ENCODE results near the gene DDX59. TPM values are rescaled to one million over a fixed set of nuclear protein-coding genes. Genes with fewer than 3 reads are reported as not detected.
A peak's percentile ranks its signal among the peaks of the same experiment; 100 is the strongest.
"Not testable (repeated sequence)": the region's sequence is repeated elsewhere in the genome, so short reads cannot be mapped to it uniquely, and the experiment has no call there.

The DDX59 gene
- total RNA-seq, 1 donor from 2014 or later = 12.7 TPM

DNA sequence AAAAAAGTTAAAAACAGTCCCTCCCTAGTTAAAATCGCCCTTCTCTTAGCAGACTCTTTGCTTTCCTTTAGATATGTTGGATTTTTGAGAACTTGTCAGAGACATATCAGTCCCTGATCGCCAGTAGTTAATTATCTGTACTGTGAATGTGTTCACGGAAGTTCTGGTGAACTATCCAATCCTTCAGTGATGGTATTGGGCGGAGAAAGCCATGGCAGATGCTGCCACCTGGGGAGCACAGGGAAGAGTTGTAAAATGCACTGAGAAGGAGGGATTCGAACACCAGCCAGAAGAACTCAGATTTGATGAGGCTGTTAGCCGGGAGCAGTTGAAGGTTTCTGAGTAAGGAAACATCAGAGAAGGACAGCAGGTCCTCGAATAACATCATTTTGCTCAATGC, 31.6 kb downstream of the DDX59 start:
- no peak for ATAC-seq
- intact Hi-C loops (cut with DNase I) = no loop called here
- no peak for DNase-seq (ENCODE audit: missing footprints)

DNA sequence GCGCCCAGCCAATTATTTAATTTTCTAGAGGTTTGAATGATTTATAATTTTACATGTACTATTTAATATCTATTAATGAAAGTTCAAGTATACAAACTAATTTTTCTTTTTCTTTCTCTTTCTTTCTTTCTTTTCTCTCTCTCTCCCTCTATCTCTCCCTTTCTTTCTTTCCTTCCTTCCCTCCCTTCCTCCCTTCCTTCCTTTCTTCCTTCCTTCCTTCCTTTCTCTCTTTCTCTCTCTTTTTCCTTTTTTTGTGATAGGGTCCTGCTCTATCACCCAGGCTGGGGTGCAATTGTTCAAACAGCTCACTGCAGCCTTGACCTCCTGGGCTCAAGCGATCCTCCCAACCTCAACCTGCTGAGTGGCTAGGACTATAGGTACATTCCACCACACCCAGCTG, 33.0 kb downstream of the DDX59 start:
- intact Hi-C loops (cut with DNase I) = no loop called here
- no peak for DNase-seq (ENCODE audit: missing footprints)
- ATAC-seq = no peak

DNA sequence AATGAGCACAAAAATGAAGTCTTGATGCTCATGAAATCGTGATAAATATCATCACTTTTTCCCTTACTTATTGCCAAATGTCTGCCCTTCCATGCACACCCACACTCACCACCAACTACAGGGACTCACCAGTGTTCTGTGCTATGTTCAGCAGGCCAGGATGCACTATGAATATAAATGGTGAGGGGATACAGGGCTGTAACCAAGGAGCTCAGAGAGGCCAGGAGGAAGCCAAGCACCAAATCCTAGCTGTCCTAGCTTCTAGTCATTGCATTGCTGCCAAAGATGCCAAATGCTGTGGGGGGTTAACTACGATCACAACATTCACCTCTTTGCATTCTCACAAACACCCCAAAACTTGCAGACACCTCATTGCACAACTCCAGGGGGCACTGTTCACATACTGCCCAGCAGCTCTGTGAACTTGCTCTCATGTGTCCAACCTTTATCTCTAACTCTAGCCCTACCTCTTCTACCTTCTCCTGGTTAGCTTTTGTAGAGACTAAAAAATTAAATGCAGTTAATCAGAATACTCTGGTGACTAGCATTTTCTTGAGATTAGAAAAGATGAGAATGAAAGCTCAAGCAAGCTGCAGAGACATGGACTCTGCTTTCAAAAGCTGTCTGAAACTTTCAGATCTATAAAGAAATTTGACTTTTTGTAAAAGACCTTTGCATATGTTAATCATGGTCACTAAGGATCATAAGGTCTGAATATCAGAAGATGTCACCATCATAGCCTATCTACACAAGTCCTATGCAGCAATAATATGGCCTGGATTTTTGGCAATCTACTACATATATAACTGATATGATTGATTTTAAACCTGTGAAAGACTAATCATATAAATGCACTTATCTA, 35.2 kb downstream of the DDX59 start:
- ATAC-seq = no peak
- intact Hi-C loops (cut with DNase I) = no loop called here
- no peak for DNase-seq (ENCODE audit: missing footprints)

DNA sequence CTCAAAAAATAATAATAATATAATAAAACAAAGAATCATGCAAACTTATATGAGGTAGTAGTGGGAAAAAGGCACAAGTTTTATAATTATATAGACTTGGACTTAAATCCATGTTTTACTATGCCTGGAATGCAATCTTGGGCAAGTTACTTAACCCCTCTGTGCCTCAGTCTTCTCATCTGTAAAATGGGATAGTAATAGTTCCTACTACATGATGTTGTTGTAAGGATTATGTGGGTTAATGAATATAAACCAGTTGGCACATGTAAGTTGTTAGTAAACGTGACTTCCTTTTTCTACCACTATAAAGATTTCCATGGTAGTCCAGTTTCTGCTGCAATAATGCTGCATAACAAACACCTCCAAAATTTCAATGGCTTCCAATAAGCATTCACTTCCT, 38.3 kb downstream of the DDX59 start:
- no peak for ATAC-seq

DNA sequence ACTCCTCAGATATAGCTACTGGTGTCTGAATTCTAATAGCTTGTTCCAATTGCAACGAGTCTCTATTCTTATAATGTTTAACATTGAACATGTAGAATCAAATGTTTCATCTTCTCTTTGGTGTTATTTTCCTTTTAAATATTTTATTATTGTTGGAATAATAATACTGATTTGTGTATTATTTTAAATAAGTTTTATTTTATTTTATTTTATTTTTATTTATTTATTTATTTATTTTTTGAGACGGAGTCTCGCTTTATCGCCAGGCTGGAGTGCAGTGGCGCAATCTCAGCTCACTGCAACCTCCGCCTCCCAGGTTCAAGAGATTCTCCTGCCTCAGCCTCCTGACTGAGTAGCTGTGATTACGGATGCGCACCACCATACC, 39.2 kb downstream of the DDX59 start:
- ATAC-seq; intact Hi-C loops (cut with DNase I); DNase-seq (ENCODE audit: missing footprints): not testable (repeated sequence)

More for the DNA sequence above, 38.3 kb downstream of the DDX59 start:
- no peak for DNase-seq (ENCODE audit: missing footprints)
- intact Hi-C loops (cut with DNase I) = no loop called here

DNA sequence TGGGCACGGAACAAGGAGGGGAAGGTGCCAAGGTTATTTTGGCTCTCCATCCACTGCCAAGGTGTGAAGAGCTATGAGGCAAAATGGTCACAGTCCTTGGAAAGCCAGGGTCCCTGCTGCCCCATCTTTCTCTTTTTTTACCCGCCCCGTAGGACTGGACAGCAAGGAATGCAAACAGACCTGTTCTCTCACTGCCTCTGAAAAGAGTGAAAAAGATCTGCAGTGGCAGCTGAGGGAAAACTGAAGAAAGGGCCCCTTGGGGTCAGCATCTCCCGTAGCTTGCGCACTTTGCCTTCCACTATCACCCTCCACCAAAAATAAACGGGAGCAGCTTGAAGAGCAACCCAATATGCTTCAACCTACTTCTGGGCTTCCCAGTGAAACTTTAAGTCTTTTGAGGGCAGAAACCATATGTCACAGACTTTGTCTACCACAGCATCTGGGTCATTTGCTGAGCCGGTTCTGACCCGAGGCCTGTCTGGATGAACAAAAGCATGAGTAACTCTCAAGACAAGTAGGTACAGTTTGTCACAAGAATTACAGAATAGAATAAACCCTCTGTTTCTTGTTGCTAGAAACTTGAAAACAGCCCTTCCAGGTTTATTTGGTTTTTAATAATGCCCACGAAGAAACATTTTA, 39.7 kb downstream of the DDX59 start:
- ATAC-seq (no peak), DNase-seq (ENCODE audit: missing footprints) (no peak)
- intact Hi-C loops (cut with DNase I) = no loop called here

DNA sequence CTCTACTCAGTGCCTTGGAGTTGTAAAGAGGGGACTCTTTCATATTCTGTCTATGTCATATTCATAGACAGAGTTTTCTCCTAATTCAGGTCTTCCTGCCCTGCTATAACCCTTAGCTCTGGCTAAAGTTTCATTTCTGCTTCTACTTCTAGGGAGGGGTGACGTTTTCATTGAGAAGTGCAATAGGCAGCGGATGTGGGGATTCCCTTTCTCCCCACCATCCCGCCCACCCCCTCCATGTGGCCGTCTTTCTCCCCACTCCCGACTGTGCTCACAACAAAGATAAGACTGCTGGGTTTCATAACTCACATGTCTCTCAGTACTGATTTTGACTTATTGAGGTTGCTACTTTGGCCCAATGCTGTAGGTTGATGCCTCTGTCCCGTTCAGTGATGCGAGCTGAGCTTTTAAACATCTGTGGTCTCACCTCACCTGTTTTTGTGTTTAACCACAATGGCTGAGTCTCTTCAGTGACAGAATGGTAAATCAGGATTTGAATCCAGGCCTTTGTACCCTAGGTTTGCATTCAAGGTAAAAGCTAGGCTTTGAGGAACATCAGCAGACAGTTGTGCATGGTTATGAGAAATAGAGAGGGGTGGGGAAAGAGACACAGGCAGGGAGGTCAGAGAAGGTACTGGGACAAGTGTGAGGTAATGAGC, 41.4 kb downstream of the DDX59 start:
- ATAC-seq = no peak
- intact Hi-C loops (cut with DNase I) = no loop called here
- no peak for DNase-seq (ENCODE audit: missing footprints)

DNA sequence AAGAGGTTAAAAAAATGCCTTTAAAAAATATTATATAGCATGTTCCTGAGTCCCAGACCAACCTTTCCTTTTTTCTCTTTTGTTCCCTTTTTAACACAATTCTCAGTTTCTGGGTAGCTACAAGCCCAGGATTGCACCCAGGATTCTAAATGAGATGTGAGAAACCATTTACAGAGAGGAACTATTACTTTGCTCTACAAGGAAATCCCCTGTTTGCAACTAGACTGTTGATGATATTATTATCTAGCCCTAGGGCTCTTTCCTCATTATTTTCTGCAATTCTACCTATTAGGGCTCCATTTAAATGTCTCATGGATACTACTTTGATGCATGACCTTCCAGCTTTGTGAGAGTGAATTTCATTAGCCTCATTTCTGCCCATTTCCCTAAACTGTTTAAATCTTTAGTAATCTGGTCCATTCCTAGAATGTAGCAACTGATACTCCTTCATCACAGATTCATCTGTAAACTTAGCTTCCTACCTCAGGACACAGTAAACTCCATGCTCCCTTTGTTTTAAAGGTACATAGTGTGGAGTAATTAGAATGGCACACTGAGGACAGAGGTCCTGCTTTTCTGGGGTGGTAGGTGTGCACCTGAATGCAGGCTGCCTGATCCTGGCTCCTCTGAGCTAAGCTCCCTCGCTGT, 42.0 kb downstream of the DDX59 start:
- intact Hi-C loops (cut with DNase I) = no loop called here

DNA sequence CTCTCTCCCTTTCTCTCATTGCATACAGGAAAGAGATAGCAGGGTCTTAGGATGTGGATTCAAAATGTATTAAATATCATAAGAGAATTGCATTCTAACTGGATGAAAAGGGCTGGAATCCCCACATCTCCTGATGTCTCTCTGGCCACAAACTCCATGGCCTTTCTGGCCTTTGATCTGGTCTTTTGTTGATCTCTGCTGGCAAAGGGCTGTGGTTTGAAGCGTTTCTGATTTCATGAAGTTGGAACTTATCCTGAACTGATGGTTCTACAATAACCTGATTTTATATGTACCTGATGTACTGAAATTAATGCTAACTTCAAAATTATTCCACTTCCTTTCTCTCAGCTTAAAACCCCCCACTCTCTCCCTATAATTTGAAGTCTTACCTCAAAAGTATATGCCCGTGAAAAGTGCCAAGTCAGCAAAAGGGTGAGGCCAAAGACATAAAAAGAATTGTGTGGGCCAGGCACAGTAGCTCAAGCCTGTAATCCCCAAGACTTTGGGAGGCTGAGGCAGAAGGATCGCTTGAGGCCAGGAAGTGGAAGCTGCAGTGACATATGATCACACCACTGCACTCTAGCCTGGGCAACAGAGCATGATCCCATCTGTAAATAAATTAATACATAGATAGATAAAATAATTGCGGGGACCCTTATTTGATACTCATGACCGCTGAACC, 42.7 kb downstream of the DDX59 start:
- no peak for ATAC-seq
- intact Hi-C loops (cut with DNase I) = no loop called here
- DNase-seq (ENCODE audit: missing footprints) = no peak

More for the DNA sequence above, 42.0 kb downstream of the DDX59 start:
- ATAC-seq (no peak), DNase-seq (ENCODE audit: missing footprints) (no peak)

DNA sequence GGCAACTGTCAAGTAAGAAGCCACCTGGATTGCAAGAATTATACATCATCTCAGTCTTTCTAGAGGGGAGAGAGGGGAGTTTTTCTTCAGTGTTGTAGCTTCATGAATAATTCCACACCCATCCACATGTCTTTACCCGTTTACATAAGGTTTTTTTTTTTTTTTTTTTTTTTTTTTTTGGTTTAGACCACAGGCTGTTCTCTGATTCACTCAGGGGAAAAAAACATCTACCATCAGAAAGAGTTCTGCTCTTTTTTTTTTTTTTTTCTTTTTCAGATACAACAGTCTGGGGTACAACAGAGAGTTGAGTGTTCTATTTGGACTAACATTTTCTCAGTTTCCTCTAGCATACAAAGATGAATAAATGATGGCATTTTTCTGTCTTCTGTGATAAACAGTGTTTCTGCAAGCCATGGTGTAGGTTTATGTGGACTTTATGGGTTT, 44.3 kb downstream of the DDX59 start:
- ATAC-seq (no peak), DNase-seq (ENCODE audit: missing footprints) (no peak)
- intact Hi-C loops (cut with DNase I) = no loop called here

DNA sequence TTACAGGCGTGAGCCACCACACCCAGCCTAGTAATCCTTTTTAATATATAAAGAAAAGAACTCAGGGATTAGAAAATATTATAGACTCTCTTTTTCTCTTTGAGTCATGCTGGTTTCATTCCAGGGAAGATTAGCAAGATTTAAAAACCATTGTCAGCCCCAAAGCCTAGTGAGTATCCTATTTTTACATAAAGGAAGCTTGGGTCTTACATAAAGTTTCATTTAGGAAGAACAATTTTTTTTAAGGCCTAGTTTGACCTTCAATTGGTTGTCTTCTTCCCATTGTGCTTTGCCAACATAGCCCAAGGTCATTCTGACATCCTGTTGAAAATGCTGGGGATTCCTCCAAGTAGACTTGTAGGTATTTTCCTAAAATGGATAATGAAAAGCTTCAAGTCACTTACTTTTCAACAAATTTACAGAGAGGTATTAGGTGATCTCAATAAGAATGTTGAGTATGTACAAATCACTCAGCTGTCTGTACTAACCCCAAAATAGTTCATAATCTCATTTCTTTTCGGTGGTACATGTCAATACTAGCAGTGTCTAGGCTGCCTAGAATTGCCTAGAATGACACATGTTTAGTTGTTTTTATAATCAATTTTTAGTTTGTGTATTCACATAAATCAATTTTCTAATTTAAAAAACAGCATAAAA, 44.9 kb downstream of the DDX59 start:
- no peak for DNase-seq (ENCODE audit: missing footprints)
- intact Hi-C loops (cut with DNase I) = loop anchor here (5.0 kb wide), 1 partner anchor 212 kb away; no protein-coding TSS in a partner anchor
- no peak for ATAC-seq

DNA sequence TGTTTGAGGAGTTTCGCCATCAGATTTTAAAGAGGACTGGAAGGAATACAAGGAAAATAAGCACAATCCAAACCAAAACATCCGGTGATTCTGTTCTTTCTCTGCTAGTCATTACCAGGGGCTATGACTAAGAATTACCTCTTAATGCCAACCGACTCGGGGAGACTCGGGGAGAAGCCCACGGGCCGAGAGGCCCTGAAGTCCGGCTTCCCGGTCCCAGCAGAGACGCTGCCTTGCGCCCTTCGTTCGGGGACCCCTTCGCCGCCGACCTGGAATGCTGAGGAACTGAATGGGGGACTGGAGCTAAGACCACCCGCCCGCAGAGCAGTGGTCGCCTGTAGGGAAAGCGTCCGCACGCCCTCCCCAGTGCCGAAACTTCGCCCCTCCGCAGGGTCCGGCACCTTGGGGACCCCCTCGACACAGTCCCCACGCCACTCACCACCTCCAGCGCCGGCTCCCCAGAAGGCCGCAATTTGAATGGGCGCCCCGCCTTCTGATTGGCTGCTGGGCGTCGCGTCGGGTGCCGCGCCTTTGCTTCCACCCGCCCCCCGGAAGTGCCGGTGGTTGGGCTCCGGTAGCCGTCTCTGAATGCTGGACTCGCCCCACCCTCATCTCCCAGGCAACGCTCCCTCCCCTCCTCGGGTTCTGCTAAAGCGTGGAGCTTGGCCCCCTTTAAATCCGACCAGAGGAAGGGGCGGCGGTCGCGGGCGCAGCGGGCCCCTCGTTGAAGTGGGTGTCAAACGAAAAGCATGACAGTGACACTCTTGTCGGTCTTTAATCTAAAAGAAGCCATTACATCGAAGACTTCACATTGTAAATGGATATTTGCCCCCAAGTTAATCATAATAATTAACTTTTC, 49.2 kb downstream of the DDX59 start, which contains the start of gene KIF14:
Gene KIF14 (minus strand): TSS at position 479 of the 859 bp plus-strand sequence. CDS start 2,028 bp downstream, outside the sequence.
- intact Hi-C loops (cut with DNase I) = loop anchor here (1.0 to 5.0 kb wide), 4 partner anchors 48 to 217 kb away; partner anchors contain the start of gene DDX59
- DNase-seq (ENCODE audit: missing footprints) = peak; percentile 97
- ATAC-seq = peak; percentile 99

DNA sequence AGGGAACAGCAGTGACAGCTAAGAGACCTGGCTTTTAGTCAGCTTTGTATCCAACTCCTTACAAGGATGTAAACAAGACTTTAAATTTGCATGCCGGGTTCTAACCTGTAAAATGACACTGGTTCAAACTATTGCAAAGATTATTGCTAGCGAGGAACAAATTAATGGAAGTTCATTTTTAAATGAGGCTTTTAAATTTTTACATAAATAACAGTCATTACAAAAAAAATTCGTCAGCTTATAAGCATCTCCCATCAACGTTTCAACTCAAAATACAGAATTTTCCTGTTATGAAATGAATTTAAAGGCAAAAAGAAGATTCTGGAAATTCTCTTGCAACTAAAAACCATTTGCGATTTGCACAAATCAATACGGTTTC, 49.8 kb downstream of the DDX59 start:
- DNase-seq (ENCODE audit: missing footprints) (no peak), ATAC-seq (no peak)
- intact Hi-C loops (cut with DNase I) = loop anchor here (1.0 to 5.0 kb wide), 4 partner anchors 49 to 217 kb away; partner anchors contain the start of gene DDX59

DNA sequence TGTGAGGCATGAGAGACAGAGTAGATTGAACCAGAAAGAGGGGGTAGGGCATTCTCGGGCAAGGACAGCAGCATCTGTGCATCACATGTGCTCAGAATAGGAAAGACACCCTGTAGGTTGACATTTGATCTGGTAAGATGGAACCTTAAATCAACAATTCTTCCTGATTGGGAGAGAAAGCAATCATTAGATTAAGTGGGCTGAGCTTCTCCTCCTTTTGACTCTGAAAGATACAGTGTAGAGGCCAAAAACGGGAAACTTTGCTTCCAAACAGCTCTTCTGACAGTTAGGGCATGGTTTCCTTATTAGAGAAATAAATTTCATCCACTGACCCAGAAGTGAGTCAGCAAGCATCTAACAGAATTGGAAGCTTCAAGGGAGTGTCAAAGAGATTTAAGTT, 58.9 kb downstream of the DDX59 start:
- intact Hi-C loops (cut with DNase I) = no loop called here
- DNase-seq (ENCODE audit: missing footprints) (no peak), ATAC-seq (no peak)

DNA sequence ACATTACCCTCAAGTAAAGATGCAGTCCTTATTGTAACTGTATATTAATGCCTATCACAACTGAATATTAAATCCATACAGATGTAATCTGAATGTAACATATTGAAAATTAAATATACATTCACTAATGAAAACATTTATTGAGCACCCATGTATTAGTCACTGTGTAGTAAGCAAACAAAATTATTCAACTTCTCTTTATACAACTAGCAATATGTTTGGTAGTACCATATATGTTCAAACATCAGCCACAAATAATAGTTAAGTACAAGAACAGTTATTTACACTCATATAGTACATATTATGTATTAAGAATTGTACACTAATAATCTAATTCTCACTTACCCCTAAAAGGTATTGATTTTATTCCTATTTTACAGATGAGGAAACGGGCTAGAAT, 67.1 kb downstream of the DDX59 start:
- intact Hi-C loops (cut with DNase I) = no loop called here
- ATAC-seq = no peak
- DNase-seq (ENCODE audit: missing footprints) = no peak
